Measurements from ENCODE around the gene AK3. TPM values are rescaled to one million over a fixed set of nuclear protein-coding genes. Genes with fewer than 3 reads are reported as not detected.

AK3 gene
- total and polyA plus RNA-seq, 2 of the 8 experiments (the other 6 are each of a cell fraction or from before 2014, with no cell fraction given), result 8.9 to 30.0 TPM

- no peak overlapping the region for H3K18ac ChIP-seq (ENCODE audit: extremely low read depth, low read length)
- 88% methylated on average over 2 of the region's 2 CpGs; no CpG with 5 or more reads in 1 of the 2 experiments for WGBS, 2 experiments (ENCODE audit: extremely low coverage in 1 of 2, insufficient coverage in 1 of 2, insufficient read length in 1 of 2, insufficient replicate concordance in 2 of 2, low coverage in 1 of 2, low lambda C conversion rate in 2 of 2, missing lambda C conversion rate in 1 of 2)
- ChIA-PET CTCF (ENCODE audit: partially characterized antibody) (no interaction called here), POLR2A (ENCODE audit: partially characterized antibody) (no interaction called here)
- H3K27me3 ChIP-seq (replicated peaks in 1 of 4; ENCODE audit: control insufficient read depth in 3 of 4, extremely low read depth in 1 of 4, insufficient read depth in 3 of 4, low read length in 3 of 4), result no peaks in the 10 kb centered on the region
- no peak overlapping the region for H2BK5ac ChIP-seq (ENCODE audit: low read depth, low read length)
- no peaks in the 10 kb centered on the region for H3K79me1 ChIP-seq (ENCODE audit: low read depth, low read length)
- H3K14ac ChIP-seq (ENCODE audit: insufficient read length), result no peak overlapping the region
- no peak overlapping the region for H3K56ac ChIP-seq (replicated peaks; ENCODE audit: insufficient read length, low read depth, low read length)
- no peak overlapping the region for H2AFZ ChIP-seq (ENCODE audit: low read length)
- no peak overlapping the region for H2BK120ac ChIP-seq (replicated peaks; ENCODE audit: low read depth, low read length)
- no peak overlapping the region for H3K4me2 ChIP-seq (ENCODE audit: insufficient read depth in 1 of 2, low read depth in 2 of 2, low read length in 2 of 2)
- no peak overlapping the region for H3K4me3 ChIP-seq (ENCODE audit: extremely low read depth in 1 of 4, insufficient read depth in 2 of 4, low read depth in 3 of 4, low read length in 4 of 4)
- H2BK15ac ChIP-seq (ENCODE audit: low read length), result no peak overlapping the region
- no peaks in the 10 kb centered on the region for H3K9me3 ChIP-seq (ENCODE audit: insufficient read depth in 2 of 2, low read depth in 1 of 2, low read length in 1 of 2)
- no peaks in the 10 kb centered on the region for H3K4me1 ChIP-seq (replicated peaks in 1 of 4; ENCODE audit: control insufficient read depth in 3 of 4, insufficient read depth in 4 of 4, low read length in 3 of 4)
- H3K9ac ChIP-seq (replicated peaks in 1 of 4; ENCODE audit: extremely low read depth in 1 of 4, low read depth in 3 of 4, low read length in 3 of 4), result no peak overlapping the region
- no peak overlapping the region for H2AK5ac ChIP-seq (ENCODE audit: low read depth, low read length)
- no peak overlapping the region for H4K5ac ChIP-seq (ENCODE audit: insufficient read length, low read depth, low read length)
- no peaks in the 10 kb centered on the region for H3K79me2 ChIP-seq (ENCODE audit: control insufficient read depth in 1 of 2, insufficient read depth in 2 of 2, low read length in 2 of 2)
- DNase-seq (ENCODE audit: low read depth in 1 of 2, low spot score in 2 of 2), result no peak
- no peak for FAIRE-seq
- no peaks in the 10 kb centered on the region for H4K20me1 ChIP-seq (replicated peaks in 1 of 2; ENCODE audit: control insufficient read depth in 1 of 2, insufficient read depth in 2 of 2, low read length in 2 of 2)
- no peak overlapping the region for H3K27ac ChIP-seq (ENCODE audit: low read depth, low read length)
- H3K4ac ChIP-seq (replicated peaks; ENCODE audit: insufficient read length, low read depth, low read length), result no peak overlapping the region
- H2BK12ac ChIP-seq (ENCODE audit: low read depth, low read length), result no peak overlapping the region
- no peak overlapping the region for H4K91ac ChIP-seq (replicated peaks; ENCODE audit: insufficient read length, low read length)
- H3K23me2 ChIP-seq (ENCODE audit: low read depth, low read length), result no peaks in the 10 kb centered on the region
- peaks cover 3 to 19% (median 6%) of the 10 kb centered on the region in 4 experiments; a peak in 3 of 8 replicates for H3K36me3 ChIP-seq (ENCODE audit: control insufficient read depth in 2 of 4, insufficient read depth in 4 of 4, low read length in 3 of 4)
- H3K23ac ChIP-seq (ENCODE audit: insufficient read length), result no peak overlapping the region
- no peak overlapping the region for H4K8ac ChIP-seq (ENCODE audit: extremely low read depth, insufficient read depth, low read length)
- no peak overlapping the region for H2BK20ac ChIP-seq (ENCODE audit: low read length)
- TF ChIP-seq MAX (IDR thresholded peaks at IDR 0.05) (no peak), SIRT6 (IDR thresholded peaks at IDR 0.05; ENCODE audit: low read length) (no peak), SIN3A (conservative IDR thresholded peaks at IDR 0.05 in 1 of 2, IDR thresholded peaks at IDR 0.05 in 1 of 2; ENCODE audit: low read depth in 1 of 2, low read length in 2 of 2) (no peak), USF2 (IDR thresholded peaks at IDR 0.05; ENCODE audit: low read length) (no peak), POLR2AphosphoS5 (IDR thresholded peaks at IDR 0.05; ENCODE audit: low read depth, low read length) (no peak), YY1 (IDR thresholded peaks at IDR 0.05; ENCODE audit: low read depth, low read length) (no peak), JUN (IDR thresholded peaks at IDR 0.05; ENCODE audit: low read depth, low read length) (no peak), HDAC2 (IDR thresholded peaks at IDR 0.05; ENCODE audit: borderline replicate concordance in 1 of 2, low read depth in 2 of 2, low read length in 2 of 2) (no peak), RAD21 (IDR thresholded peaks at IDR 0.05 in 1 of 2, conservative IDR thresholded peaks at IDR 0.05 in 1 of 2; ENCODE audit: low read depth in 2 of 2, low read length in 2 of 2) (no peak), CTCF (IDR thresholded peaks at IDR 0.05; ENCODE audit: control extremely low read depth in 1 of 3, insufficient read depth in 1 of 3, low read depth in 1 of 3, low read length in 3 of 3) (no peak)
Observed at GRCh38 chr9:4706021-4706420, 35.0 kb downstream of the AK3 start.

Data from H1 (cell line).